IgD-negative memory B cell (primary cell): ENCODE data around the gene ATP13A2. TPM values are rescaled to one million over a fixed set of nuclear protein-coding genes. Genes with fewer than 3 reads are reported as not detected.

ENCODE experiments used
- H3K27ac Mint-ChIP-seq, 3 donors: one replicate each; pipeline ENCODE4 v1.8.0; 2020 to 2022; ENCODE audit warnings: mild to moderate bottlenecking in 3 of 3, mixed read lengths in 3 of 3, moderate library complexity in 1 of 3
- H3K27me3 Mint-ChIP-seq: one replicate; pipeline ENCODE4 v1.8.0; 2021; ENCODE audit warnings: mixed read lengths
- H3K36me3 Mint-ChIP-seq: one replicate; pipeline ENCODE4 v1.8.0; 2020; ENCODE audit warnings: mild to moderate bottlenecking, mixed read lengths
- H3K4me1 Mint-ChIP-seq, 3 donors: one replicate each; pipeline ENCODE4 v1.8.0; 2020 to 2022; ENCODE audit warnings: mixed read lengths in 3 of 3, mild to moderate bottlenecking in 1 of 3
- H3K4me3 Mint-ChIP-seq, 4 donors: one replicate each; pipeline ENCODE4 v1.8.0; 2020 to 2022; ENCODE audit warnings: mild to moderate bottlenecking in 4 of 4, mixed read lengths in 4 of 4, moderate library complexity in 3 of 4
- H3K9me3 Mint-ChIP-seq, 3 donors: one replicate each; pipeline ENCODE4 v1.8.0; 2020 to 2021; ENCODE audit warnings: mixed read lengths in 3 of 3, mild to moderate bottlenecking in 1 of 3
- polyA plus RNA-seq: library from polyadenylated mRNA; unstranded; fragments of 300-500 nt; fragmentation: Illumina TruSeq; gene quantifications from one replicate; pipeline ENCODE4 v1.2.3, GENCODE V29; 2021

The ATP13A2 gene
- polyA plus RNA-seq, 1 donor from 2014 or later: 28.3 TPM

- H3K4me3 Mint-ChIP-seq: peak overlapping the region in 3 of 4 donors; percentile 18 to 75 (median 56)
Measured at GRCh38 chr1:17018849-17019248, 7.1 kb upstream of the ATP13A2 start.

GRCh38 chr1:17017435-17017834 lies 5.7 kb upstream of the ATP13A2 start:
- H3K4me1 Mint-ChIP-seq: peaks cover 17 to 19% (median 18%) of the 10 kb centered on the region in 3 donors
- no peaks in the 10 kb centered on the region for H3K27me3 Mint-ChIP-seq
- no peak overlapping the region for H3K27ac Mint-ChIP-seq
- H3K9me3 Mint-ChIP-seq: no peaks in the 10 kb centered on the region
- peaks cover 7% of the 10 kb centered on the region for H3K36me3 Mint-ChIP-seq
- H3K4me3 Mint-ChIP-seq: no peak overlapping the region

More at GRCh38 chr1:17018849-17019248, 7.1 kb upstream of the ATP13A2 start:
- H3K27me3 Mint-ChIP-seq: no peaks in the 10 kb centered on the region
- H3K27ac Mint-ChIP-seq: peak overlapping the region in 2 of 3 donors; percentile 45 to 65
- peaks cover 18 to 19% (median 18%) of the 10 kb centered on the region in 3 donors for H3K4me1 Mint-ChIP-seq
- H3K9me3 Mint-ChIP-seq: no peaks in the 10 kb centered on the region
- H3K36me3 Mint-ChIP-seq: peaks cover 7% of the 10 kb centered on the region

GRCh38 chr1:17016317-17016661 lies 4.6 kb upstream of the ATP13A2 start:
- H3K4me3 Mint-ChIP-seq: no peak overlapping the region
- H3K9me3 Mint-ChIP-seq: no peaks in the 10 kb centered on the region
- H3K36me3 Mint-ChIP-seq: peaks cover 7% of the 10 kb centered on the region
- H3K27ac Mint-ChIP-seq: no peak overlapping the region
- H3K27me3 Mint-ChIP-seq: no peaks in the 10 kb centered on the region
- peaks cover 20 to 23% (median 22%) of the 10 kb centered on the region in 3 donors for H3K4me1 Mint-ChIP-seq

GRCh38 chr1:17014671-17015567 lies 3.2 kb upstream of the ATP13A2 start:
- peaks cover 7% of the 10 kb centered on the region for H3K36me3 Mint-ChIP-seq
- peaks cover 22 to 30% (median 30%) of the 10 kb centered on the region in 3 donors for H3K4me1 Mint-ChIP-seq
- H3K4me3 Mint-ChIP-seq: peak overlapping the region in 1 of 4 donors; percentile 37

GRCh38 chr1:17013491-17014320 lies 2.0 kb upstream of the ATP13A2 start:
- Mint-ChIP-seq H3K27me3 (no peaks in the 10 kb centered on the region), H3K4me3 (peak overlapping the region in 1 of 4 donors; percentile 55), H3K36me3 (peaks cover 1% of the 10 kb centered on the region), H3K27ac (no peak overlapping the region), H3K4me1 (peaks cover 10 to 23% (median 20%) of the 10 kb centered on the region in 3 donors), H3K9me3 (no peaks in the 10 kb centered on the region)

More at GRCh38 chr1:17014671-17015567, 3.2 kb upstream of the ATP13A2 start:
- no peaks in the 10 kb centered on the region for H3K27me3 Mint-ChIP-seq
- no peak overlapping the region for H3K27ac Mint-ChIP-seq
- no peaks in the 10 kb centered on the region for H3K9me3 Mint-ChIP-seq

GRCh38 chr1:17012775-17013490 lies 1.2 kb upstream of the ATP13A2 start:
- Mint-ChIP-seq H3K36me3 (peaks cover 1% of the 10 kb centered on the region), H3K27me3 (no peaks in the 10 kb centered on the region), H3K4me3 (peak overlapping the region in 2 of 4 donors; percentile 10 to 63), H3K27ac (no peak overlapping the region), H3K4me1 (peaks cover 8 to 22% (median 17%) of the 10 kb centered on the region in 3 donors), H3K9me3 (no peaks in the 10 kb centered on the region)

- H3K4me3 Mint-ChIP-seq: peak overlapping the region; percentile 81 to 92 (median 89)
- H3K36me3 Mint-ChIP-seq: peaks cover 1% of the 10 kb centered on the region
- H3K4me1 Mint-ChIP-seq: peaks cover 8 to 21% (median 17%) of the 10 kb centered on the region in 3 donors
- H3K9me3 Mint-ChIP-seq: no peaks in the 10 kb centered on the region
- no peaks in the 10 kb centered on the region for H3K27me3 Mint-ChIP-seq
- peak overlapping the region in 1 of 3 donors; percentile 9 for H3K27ac Mint-ChIP-seq
Measured at GRCh38 chr1:17011092-17011438, 663 bp downstream of the ATP13A2 start.

GRCh38 chr1:17009706-17010105 lies 2.0 kb downstream of the ATP13A2 start:
- H3K4me1 Mint-ChIP-seq: peaks cover 8 to 21% (median 17%) of the 10 kb centered on the region in 3 donors
- H3K27me3 Mint-ChIP-seq: no peaks in the 10 kb centered on the region
- H3K27ac Mint-ChIP-seq: peak overlapping the region in 1 of 3 donors; percentile 48
- H3K36me3 Mint-ChIP-seq: peaks cover 1% of the 10 kb centered on the region
- peak overlapping the region in 3 of 4 donors; percentile 41 to 90 (median 61) for H3K4me3 Mint-ChIP-seq
- H3K9me3 Mint-ChIP-seq: no peaks in the 10 kb centered on the region

- H3K27ac Mint-ChIP-seq: peak overlapping the region in 1 of 3 donors; percentile 57
- peaks cover 4 to 17% (median 13%) of the 10 kb centered on the region in 3 donors for H3K4me1 Mint-ChIP-seq
- peaks cover 4% of the 10 kb centered on the region for H3K36me3 Mint-ChIP-seq
- H3K4me3 Mint-ChIP-seq: no peak overlapping the region
- no peaks in the 10 kb centered on the region for H3K9me3 Mint-ChIP-seq
- no peaks in the 10 kb centered on the region for H3K27me3 Mint-ChIP-seq
Measured at GRCh38 chr1:17008208-17008855, 3.4 kb downstream of the ATP13A2 start.

- H3K9me3 Mint-ChIP-seq: no peaks in the 10 kb centered on the region
- peaks cover 4% of the 10 kb centered on the region for H3K36me3 Mint-ChIP-seq
- H3K4me1 Mint-ChIP-seq: peaks cover 4 to 17% (median 13%) of the 10 kb centered on the region in 3 donors
- H3K27me3 Mint-ChIP-seq: no peaks in the 10 kb centered on the region
- no peak overlapping the region for H3K4me3 Mint-ChIP-seq
- no peak overlapping the region for H3K27ac Mint-ChIP-seq
Measured at GRCh38 chr1:17007121-17007520, 4.6 kb downstream of the ATP13A2 start.

GRCh38 chr1:17005365-17005740 lies 6.4 kb downstream of the ATP13A2 start:
- Mint-ChIP-seq H3K4me3 (no peak overlapping the region), H3K4me1 (peaks cover 0 to 9% (median 4%) of the 10 kb centered on the region in 3 donors), H3K27me3 (no peaks in the 10 kb centered on the region), H3K9me3 (no peaks in the 10 kb centered on the region), H3K27ac (no peak overlapping the region), H3K36me3 (peaks cover 5% of the 10 kb centered on the region)

- Mint-ChIP-seq H3K4me3 (peak overlapping the region in 1 of 4 donors; percentile 74), H3K27ac (no peak overlapping the region), H3K27me3 (no peaks in the 10 kb centered on the region), H3K9me3 (no peaks in the 10 kb centered on the region), H3K36me3 (peaks cover 6% of the 10 kb centered on the region), H3K4me1 (peaks cover 0 to 5% (median 0%) of the 10 kb centered on the region in 3 donors)
Measured at GRCh38 chr1:17004466-17005364, 7.0 kb downstream of the ATP13A2 start.

- H3K36me3 Mint-ChIP-seq: peaks cover 7% of the 10 kb centered on the region
Measured at GRCh38 chr1:17002524-17002902, 9.2 kb downstream of the ATP13A2 start.

More at GRCh38 chr1:17002524-17002902, 9.2 kb downstream of the ATP13A2 start:
- Mint-ChIP-seq H3K4me1 (peaks cover 0 to 2% (median 0%) of the 10 kb centered on the region in 3 donors), H3K27ac (no peak overlapping the region), H3K27me3 (no peaks in the 10 kb centered on the region), H3K4me3 (no peak overlapping the region), H3K9me3 (no peaks in the 10 kb centered on the region)
